Central memory CD8-positive, alpha-beta T cell (primary cell): ENCODE results near the gene POLR3G.

ENCODE experiments used
- ATAC-seq: fragments of 150-1000 bp; cut with Tn5 transposase; replicated peaks from 2 replicates; pipeline ENCODE4 v1.10.0; 2022; ENCODE audit warnings: mild to moderate bottlenecking, moderate FRiP score, moderate number of reproducible peaks; ENCODE audit not compliant: poor library complexity, severe bottlenecking; ENCODE audit errors: extremely low read depth
- DNase-seq, 2 donors: peaks; one replicate each; pipeline ENCODE4 v3.0.0; 2021; ENCODE audit warnings: low spot score in 2 of 2
- H3K27ac Mint-ChIP-seq: one replicate; pipeline ENCODE4 v1.8.0; 2022; ENCODE audit warnings: low read depth, mild to moderate bottlenecking, moderate library complexity, mixed read lengths
- H3K27me3 Mint-ChIP-seq: one replicate; pipeline ENCODE4 v1.8.0; 2022; ENCODE audit warnings: mixed read lengths
- H3K36me3 Mint-ChIP-seq: one replicate; pipeline ENCODE4 v1.8.0; 2022; ENCODE audit warnings: mild to moderate bottlenecking, moderate library complexity, mixed read lengths; ENCODE audit not compliant: insufficient read depth
- H3K4me1 Mint-ChIP-seq: one replicate; pipeline ENCODE4 v1.8.0; 2022; ENCODE audit warnings: mixed read lengths
- H3K4me3 Mint-ChIP-seq: one replicate; pipeline ENCODE4 v1.8.0; 2022; ENCODE audit warnings: mild to moderate bottlenecking, moderate library complexity, mixed read lengths
- H3K9me3 Mint-ChIP-seq: one replicate; pipeline ENCODE4 v1.8.0; 2022; ENCODE audit warnings: mixed read lengths

POLR3G gene

GRCh38 chr5:90560771-90561170 lies 86.1 kb downstream of the POLR3G start:
- no peaks in the 10 kb centered on the region for H3K36me3 Mint-ChIP-seq
- ATAC-seq (no peak), DNase-seq (no peak)
- no peak overlapping the region for H3K4me3 Mint-ChIP-seq
- H3K27ac Mint-ChIP-seq, result no peak overlapping the region
- peaks cover 11% of the 10 kb centered on the region for H3K9me3 Mint-ChIP-seq
- H3K27me3 Mint-ChIP-seq, result peaks cover 91% of the 10 kb centered on the region
- peaks cover 8% of the 10 kb centered on the region for H3K4me1 Mint-ChIP-seq

GRCh38 chr5:90561766-90562165 lies 87.1 kb downstream of the POLR3G start:
- H3K9me3 Mint-ChIP-seq, result peaks cover 11% of the 10 kb centered on the region
- DNase-seq (no peak), ATAC-seq (no peak)
- H3K4me3 Mint-ChIP-seq, result no peak overlapping the region
- H3K36me3 Mint-ChIP-seq, result no peaks in the 10 kb centered on the region
- no peak overlapping the region for H3K27ac Mint-ChIP-seq
- peaks cover 8% of the 10 kb centered on the region for H3K4me1 Mint-ChIP-seq
- H3K27me3 Mint-ChIP-seq, result peaks cover 82% of the 10 kb centered on the region

- H3K36me3 Mint-ChIP-seq, result no peaks in the 10 kb centered on the region
- H3K4me3 Mint-ChIP-seq, result no peak overlapping the region
- no peak overlapping the region for H3K27ac Mint-ChIP-seq
- peaks cover 11% of the 10 kb centered on the region for H3K9me3 Mint-ChIP-seq
- no peak for ATAC-seq
- peaks cover 8% of the 10 kb centered on the region for H3K4me1 Mint-ChIP-seq
- DNase-seq, result no peak
- H3K27me3 Mint-ChIP-seq, result peaks cover 80% of the 10 kb centered on the region
These were observed 87.7 kb downstream of the POLR3G start for GRCh38 chr5:90562341-90562740.

- peaks cover 6% of the 10 kb centered on the region for H3K4me1 Mint-ChIP-seq
- peaks cover 80% of the 10 kb centered on the region for H3K27me3 Mint-ChIP-seq
- ATAC-seq (no peak), DNase-seq (no peak)
- H3K27ac Mint-ChIP-seq, result no peak overlapping the region
- H3K36me3 Mint-ChIP-seq, result no peaks in the 10 kb centered on the region
- H3K4me3 Mint-ChIP-seq, result no peak overlapping the region
- H3K9me3 Mint-ChIP-seq, result peaks cover 11% of the 10 kb centered on the region
These were observed 88.4 kb downstream of the POLR3G start for GRCh38 chr5:90563108-90563507.
